ENCODE results near the gene FHL1.

FHL1 gene

DNA sequence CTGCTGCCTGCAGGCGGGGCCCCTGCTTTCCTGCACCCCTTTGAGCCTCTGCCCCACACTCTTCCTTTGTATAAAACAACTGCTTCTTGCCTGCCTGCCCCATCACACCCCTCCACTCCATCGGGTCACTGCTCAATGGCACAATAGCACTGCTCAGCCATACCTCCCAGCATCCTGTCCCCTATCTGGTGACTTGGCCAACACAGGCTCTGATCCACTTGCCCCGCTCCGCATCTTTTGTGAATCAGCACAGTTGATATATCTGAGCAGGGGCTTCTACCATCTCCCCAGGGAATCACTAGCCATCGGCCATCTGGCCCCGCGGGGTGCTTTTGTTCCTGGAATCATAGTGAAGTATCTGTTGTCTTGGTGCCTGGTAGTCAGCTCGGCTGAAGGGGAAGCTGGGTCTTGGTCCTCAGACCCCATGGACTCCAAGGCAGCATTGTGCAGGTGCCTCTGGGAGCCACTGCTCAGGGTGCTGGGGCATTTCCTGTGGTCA, 58.6 kb downstream of the FHL1 start:
- peak overlapping the region; percentile 74 for H3K27ac ChIP-seq (ENCODE audit: low read depth, low read length)
- H3K36me3 ChIP-seq (ENCODE audit: control insufficient read depth, insufficient read depth, low read length), result peaks cover 5% of the 10 kb centered on the region
- peak overlapping the region; percentile 37 for H3K4me3 ChIP-seq (ENCODE audit: low read length)
- H3K4me1 ChIP-seq (ENCODE audit: control insufficient read depth, insufficient read depth, low read length), result peaks cover 36% of the 10 kb centered on the region
- H3K27me3 ChIP-seq (ENCODE audit: control insufficient read depth, insufficient read depth, low read length), result no peaks in the 10 kb centered on the region
- no peak overlapping the region for H3K9ac ChIP-seq (ENCODE audit: low read length)

DNA sequence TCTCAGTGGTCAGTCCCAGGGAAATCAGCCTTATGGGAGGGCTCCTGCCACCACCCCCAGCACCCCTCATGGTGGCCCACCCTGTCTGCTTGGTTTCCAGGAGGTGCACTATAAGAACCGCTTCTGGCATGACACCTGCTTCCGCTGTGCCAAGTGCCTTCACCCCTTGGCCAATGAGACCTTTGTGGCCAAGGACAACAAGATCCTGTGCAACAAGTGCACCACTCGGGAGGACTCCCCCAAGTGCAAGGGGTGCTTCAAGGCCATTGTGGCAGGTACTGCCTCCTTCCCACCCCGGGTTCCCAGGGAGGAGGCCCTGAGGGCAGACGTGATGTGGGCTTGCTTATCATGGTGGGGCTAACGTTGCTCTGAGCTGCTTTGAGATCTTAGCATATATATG, 59.6 kb downstream of the FHL1 start:
- Histone ChIP-seq H3K9ac (ENCODE audit: low read length) (no peak overlapping the region), H3K4me3 (ENCODE audit: low read length) (no peak overlapping the region), H3K27me3 (ENCODE audit: control insufficient read depth, insufficient read depth, low read length) (no peaks in the 10 kb centered on the region), H3K4me1 (ENCODE audit: control insufficient read depth, insufficient read depth, low read length) (peaks cover 34% of the 10 kb centered on the region), H3K27ac (ENCODE audit: low read depth, low read length) (peak overlapping the region; percentile 74), H3K36me3 (ENCODE audit: control insufficient read depth, insufficient read depth, low read length) (peaks cover 5% of the 10 kb centered on the region)

DNA sequence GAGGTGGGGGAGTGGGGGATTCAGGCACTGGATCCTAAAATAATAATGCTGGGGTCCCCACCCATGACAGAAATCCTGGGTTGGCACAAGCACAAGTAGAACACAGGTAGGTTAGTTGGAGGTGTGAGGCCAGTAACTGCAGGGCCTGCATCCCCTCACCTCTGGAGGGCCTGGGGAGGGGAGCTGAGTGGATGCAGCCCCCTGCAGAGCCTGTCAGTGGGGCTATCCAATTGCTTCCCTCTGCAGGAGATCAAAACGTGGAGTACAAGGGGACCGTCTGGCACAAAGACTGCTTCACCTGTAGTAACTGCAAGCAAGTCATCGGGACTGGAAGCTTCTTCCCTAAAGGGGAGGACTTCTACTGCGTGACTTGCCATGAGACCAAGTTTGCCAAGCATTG, 60.2 kb downstream of the FHL1 start:
- Histone ChIP-seq H3K4me3 (ENCODE audit: low read length) (no peak overlapping the region), H3K36me3 (ENCODE audit: control insufficient read depth, insufficient read depth, low read length) (peaks cover 5% of the 10 kb centered on the region), H3K27me3 (ENCODE audit: control insufficient read depth, insufficient read depth, low read length) (no peaks in the 10 kb centered on the region), H3K9ac (ENCODE audit: low read length) (no peak overlapping the region), H3K27ac (ENCODE audit: low read depth, low read length) (peak overlapping the region; percentile 74), H3K4me1 (ENCODE audit: control insufficient read depth, insufficient read depth, low read length) (peaks cover 31% of the 10 kb centered on the region)

DNA sequence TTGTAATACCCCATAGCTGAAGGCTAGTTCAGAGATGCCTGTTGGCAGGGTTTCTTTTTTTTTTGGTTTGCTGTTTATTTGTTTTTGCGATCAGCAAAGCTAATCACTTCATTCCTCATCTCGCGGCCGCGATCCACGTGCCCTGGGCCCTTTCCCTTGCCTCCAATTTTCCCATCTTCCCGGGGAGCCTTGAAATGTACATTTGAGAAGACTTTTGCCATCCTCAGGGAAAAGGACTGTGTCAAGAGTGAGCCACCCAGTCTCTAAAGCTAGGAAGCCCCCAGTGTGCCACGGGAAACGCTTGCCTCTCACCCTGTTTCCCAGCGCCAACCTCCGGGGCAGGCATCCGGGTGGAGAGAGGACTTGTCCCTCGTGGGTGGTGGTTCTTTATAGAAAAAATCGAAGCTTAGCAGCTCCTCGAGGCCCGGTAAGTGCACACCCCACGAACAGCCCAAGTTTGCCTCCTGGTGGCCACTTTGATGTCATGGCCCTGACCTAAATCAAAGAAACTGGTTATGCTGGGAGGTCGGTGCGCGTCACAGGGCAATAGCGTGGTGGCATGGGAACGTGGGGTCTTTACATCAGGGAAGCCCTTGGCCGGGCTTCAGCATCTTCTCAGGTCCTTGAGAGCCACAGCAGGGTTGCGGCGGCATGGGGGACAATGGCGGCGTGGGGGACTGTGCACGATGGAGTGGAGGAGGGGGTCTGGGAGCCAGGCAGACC, 61.8 kb downstream of the FHL1 start:
- H3K4me3 ChIP-seq (ENCODE audit: low read length), result no peak overlapping the region
- H3K36me3 ChIP-seq (ENCODE audit: control insufficient read depth, insufficient read depth, low read length), result peaks cover 5% of the 10 kb centered on the region
- peaks cover 21% of the 10 kb centered on the region for H3K4me1 ChIP-seq (ENCODE audit: control insufficient read depth, insufficient read depth, low read length)
- peak overlapping the region; percentile 77 for H3K27ac ChIP-seq (ENCODE audit: low read depth, low read length)
- peak overlapping the region; percentile 12 for H3K9ac ChIP-seq (ENCODE audit: low read length)
- H3K27me3 ChIP-seq (ENCODE audit: control insufficient read depth, insufficient read depth, low read length), result no peaks in the 10 kb centered on the region

DNA sequence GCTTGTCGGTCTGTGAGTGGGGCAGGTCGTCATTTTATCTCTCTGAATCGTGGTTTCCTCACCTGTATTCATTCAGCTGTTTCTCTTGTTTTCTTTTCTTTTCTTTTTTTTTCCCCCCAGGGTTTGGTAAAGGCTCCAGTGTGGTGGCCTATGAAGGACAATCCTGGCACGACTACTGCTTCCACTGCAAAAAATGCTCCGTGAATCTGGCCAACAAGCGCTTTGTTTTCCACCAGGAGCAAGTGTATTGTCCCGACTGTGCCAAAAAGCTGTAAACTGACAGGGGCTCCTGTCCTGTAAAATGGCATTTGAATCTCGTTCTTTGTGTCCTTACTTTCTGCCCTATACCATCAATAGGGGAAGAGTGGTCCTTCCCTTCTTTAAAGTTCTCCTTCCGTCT, 62.4 kb downstream of the FHL1 start:
- H3K27me3 ChIP-seq (ENCODE audit: control insufficient read depth, insufficient read depth, low read length), result no peaks in the 10 kb centered on the region
- peak overlapping the region; percentile 77 for H3K27ac ChIP-seq (ENCODE audit: low read depth, low read length)
- H3K9ac ChIP-seq (ENCODE audit: low read length), result no peak overlapping the region
- H3K4me3 ChIP-seq (ENCODE audit: low read length), result no peak overlapping the region
- peaks cover 20% of the 10 kb centered on the region for H3K4me1 ChIP-seq (ENCODE audit: control insufficient read depth, insufficient read depth, low read length)
- peaks cover 5% of the 10 kb centered on the region for H3K36me3 ChIP-seq (ENCODE audit: control insufficient read depth, insufficient read depth, low read length)

DNA sequence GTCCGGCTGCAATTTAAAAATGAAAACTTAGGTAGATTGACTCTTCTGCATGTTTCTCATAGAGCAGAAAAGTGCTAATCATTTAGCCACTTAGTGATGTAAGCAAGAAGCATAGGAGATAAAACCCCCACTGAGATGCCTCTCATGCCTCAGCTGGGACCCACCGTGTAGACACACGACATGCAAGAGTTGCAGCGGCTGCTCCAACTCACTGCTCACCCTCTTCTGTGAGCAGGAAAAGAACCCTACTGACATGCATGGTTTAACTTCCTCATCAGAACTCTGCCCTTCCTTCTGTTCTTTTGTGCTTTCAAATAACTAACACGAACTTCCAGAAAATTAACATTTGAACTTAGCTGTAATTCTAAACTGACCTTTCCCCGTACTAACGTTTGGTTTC, 62.9 kb downstream of the FHL1 start:
- H3K9ac ChIP-seq (ENCODE audit: low read length), result no peak overlapping the region
- no peak overlapping the region for H3K4me3 ChIP-seq (ENCODE audit: low read length)
- no peaks in the 10 kb centered on the region for H3K27me3 ChIP-seq (ENCODE audit: control insufficient read depth, insufficient read depth, low read length)
- H3K36me3 ChIP-seq (ENCODE audit: control insufficient read depth, insufficient read depth, low read length), result peaks cover 5% of the 10 kb centered on the region
- H3K4me1 ChIP-seq (ENCODE audit: control insufficient read depth, insufficient read depth, low read length), result peaks cover 20% of the 10 kb centered on the region
- H3K27ac ChIP-seq (ENCODE audit: low read depth, low read length), result no peak overlapping the region

DNA sequence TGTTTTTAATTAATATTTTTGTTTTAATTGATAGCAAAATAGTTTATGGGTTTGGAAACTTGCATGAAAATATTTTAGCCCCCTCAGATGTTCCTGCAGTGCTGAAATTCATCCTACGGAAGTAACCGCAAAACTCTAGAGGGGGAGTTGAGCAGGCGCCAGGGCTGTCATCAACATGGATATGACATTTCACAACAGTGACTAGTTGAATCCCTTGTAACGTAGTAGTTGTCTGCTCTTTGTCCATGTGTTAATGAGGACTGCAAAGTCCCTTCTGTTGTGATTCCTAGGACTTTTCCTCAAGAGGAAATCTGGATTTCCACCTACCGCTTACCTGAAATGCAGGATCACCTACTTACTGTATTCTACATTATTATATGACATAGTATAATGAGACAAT, 63.5 kb downstream of the FHL1 start:
- Histone ChIP-seq H3K36me3 (ENCODE audit: control insufficient read depth, insufficient read depth, low read length) (peaks cover 5% of the 10 kb centered on the region), H3K4me1 (ENCODE audit: control insufficient read depth, insufficient read depth, low read length) (peaks cover 15% of the 10 kb centered on the region), H3K9ac (ENCODE audit: low read length) (no peak overlapping the region), H3K27ac (ENCODE audit: low read depth, low read length) (no peak overlapping the region), H3K27me3 (ENCODE audit: control insufficient read depth, insufficient read depth, low read length) (no peaks in the 10 kb centered on the region), H3K4me3 (ENCODE audit: low read length) (no peak overlapping the region)

DNA sequence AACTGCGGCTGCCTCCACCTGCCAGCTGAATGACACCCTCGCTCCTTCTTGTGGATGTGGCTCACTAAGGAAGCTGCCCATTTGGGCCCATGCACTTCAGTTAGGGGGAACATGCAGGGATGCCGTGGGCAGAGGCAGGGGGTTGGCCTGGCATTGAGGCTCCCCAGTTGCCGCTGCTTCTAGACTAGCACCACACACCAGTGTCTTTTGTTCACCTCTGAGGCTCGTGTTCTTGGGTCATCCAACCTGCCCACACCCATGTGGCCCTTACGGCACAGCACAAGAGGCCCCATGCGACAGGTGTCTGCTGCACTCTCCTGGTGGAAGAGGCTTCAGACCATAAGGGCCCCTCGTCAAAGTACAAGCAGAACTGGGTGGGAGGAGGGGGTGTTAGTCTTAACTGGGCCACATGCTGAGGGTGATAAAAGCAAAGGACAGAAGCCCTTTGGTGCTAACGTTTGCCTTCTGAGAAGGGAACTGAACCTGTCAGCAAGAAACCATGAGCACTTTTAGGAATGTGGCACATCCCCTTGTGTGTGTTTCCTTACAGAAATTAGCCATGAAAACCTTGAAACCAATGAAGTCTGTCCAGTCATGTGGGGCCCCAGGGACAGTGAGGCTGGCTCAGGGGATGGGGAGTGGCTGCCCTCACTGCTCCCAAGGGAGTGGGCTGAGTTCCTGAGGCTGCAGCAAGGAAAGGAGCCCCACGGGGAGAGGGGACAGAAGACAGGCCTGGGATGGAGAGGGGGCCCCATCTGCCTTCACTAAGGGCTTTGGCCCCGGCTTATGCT, 64.6 kb downstream of the FHL1 start:
- Histone ChIP-seq H3K27me3 (ENCODE audit: control insufficient read depth, insufficient read depth, low read length) (no peaks in the 10 kb centered on the region), H3K9ac (ENCODE audit: low read length) (no peak overlapping the region), H3K27ac (ENCODE audit: low read depth, low read length) (peak overlapping the region; percentile 25)

DNA sequence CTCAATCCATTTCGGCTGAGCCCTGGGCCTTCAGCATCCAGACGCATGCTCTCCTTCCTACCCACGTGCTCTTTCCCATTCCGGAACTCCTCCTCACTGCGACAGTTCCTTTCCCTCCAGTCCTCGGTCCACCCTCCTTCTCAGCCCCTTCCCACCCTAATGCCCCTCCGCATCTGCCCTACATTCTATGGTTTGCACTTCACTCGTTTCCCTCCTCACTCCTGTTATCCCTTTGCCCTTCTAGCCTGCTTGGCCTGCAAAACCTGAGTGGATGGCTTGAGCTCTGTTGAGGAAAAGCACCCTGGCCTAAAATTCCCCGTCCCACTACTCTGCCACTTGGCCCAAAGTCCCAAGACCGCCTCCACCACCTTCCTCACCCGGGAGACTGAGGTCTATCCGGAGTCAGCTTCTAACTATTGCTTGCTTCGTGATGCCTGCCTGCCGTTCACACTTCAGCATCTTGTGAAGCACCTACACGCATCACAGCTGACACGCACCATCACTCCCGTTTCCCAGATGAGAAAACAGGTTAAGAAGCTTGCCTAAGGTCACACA, 65.3 kb downstream of the FHL1 start:
- H3K36me3 ChIP-seq (ENCODE audit: control insufficient read depth, insufficient read depth, low read length), result no peaks in the 10 kb centered on the region
- H3K27me3 ChIP-seq (ENCODE audit: control insufficient read depth, insufficient read depth, low read length), result no peaks in the 10 kb centered on the region
- no peak overlapping the region for H3K4me3 ChIP-seq (ENCODE audit: low read length)
- peaks cover 3% of the 10 kb centered on the region for H3K4me1 ChIP-seq (ENCODE audit: control insufficient read depth, insufficient read depth, low read length)
- peak overlapping the region; percentile 25 for H3K27ac ChIP-seq (ENCODE audit: low read depth, low read length)
- no peak overlapping the region for H3K9ac ChIP-seq (ENCODE audit: low read length)

More for the DNA sequence above, 64.6 kb downstream of the FHL1 start:
- Histone ChIP-seq H3K36me3 (ENCODE audit: control insufficient read depth, insufficient read depth, low read length) (peaks cover under 1% of the 10 kb centered on the region), H3K4me1 (ENCODE audit: control insufficient read depth, insufficient read depth, low read length) (peaks cover 9% of the 10 kb centered on the region), H3K4me3 (ENCODE audit: low read length) (no peak overlapping the region)

DNA sequence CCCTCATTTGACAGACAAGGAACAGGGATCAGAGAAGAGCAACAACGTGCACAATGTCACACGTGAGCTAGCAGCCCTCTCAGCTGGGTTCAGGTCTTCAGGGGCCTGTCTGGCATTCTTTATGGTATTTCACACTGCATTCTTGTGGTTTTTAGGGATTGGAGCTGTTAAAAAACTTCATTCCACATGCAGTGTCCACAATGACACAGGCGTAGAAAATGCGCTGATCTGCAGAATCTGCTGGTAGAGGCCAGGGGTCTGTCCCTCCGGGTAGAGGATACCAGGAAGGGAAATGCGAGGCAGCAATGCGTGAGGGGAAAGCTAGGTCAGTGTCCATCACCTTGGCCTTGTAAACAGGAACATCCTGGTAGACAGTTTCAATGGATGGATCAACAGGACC, 67.2 kb downstream of the FHL1 start:
- Histone ChIP-seq H3K27me3 (ENCODE audit: control insufficient read depth, insufficient read depth, low read length) (no peaks in the 10 kb centered on the region), H3K36me3 (ENCODE audit: control insufficient read depth, insufficient read depth, low read length) (no peaks in the 10 kb centered on the region), H3K4me3 (ENCODE audit: low read length) (no peak overlapping the region), H3K4me1 (ENCODE audit: control insufficient read depth, insufficient read depth, low read length) (no peaks in the 10 kb centered on the region), H3K9ac (ENCODE audit: low read length) (no peak overlapping the region), H3K27ac (ENCODE audit: low read depth, low read length) (peak overlapping the region; percentile 50)

DNA sequence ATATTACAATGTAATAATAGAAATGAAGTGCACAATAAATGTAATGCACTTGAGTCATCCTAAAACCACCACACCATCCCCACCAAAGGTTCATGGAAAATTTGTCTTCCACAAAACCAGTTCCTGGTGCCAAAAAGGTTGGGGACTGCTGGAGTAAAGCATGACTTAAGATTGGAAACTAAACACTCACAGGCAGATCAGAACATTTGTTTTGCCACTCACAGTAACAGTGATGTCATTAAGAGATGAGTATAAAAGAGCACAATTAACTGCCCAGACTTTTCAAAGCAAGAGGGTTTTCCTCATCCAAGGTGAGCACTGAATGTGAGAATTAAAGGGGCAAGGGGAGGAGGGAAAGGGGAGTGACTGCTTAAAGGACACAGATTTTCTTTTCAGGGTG, 68.2 kb downstream of the FHL1 start:
- Histone ChIP-seq H3K4me3 (ENCODE audit: low read length) (no peak overlapping the region), H3K27ac (ENCODE audit: low read depth, low read length) (no peak overlapping the region), H3K4me1 (ENCODE audit: control insufficient read depth, insufficient read depth, low read length) (no peaks in the 10 kb centered on the region), H3K27me3 (ENCODE audit: control insufficient read depth, insufficient read depth, low read length) (no peaks in the 10 kb centered on the region), H3K36me3 (ENCODE audit: control insufficient read depth, insufficient read depth, low read length) (peaks cover 3% of the 10 kb centered on the region), H3K9ac (ENCODE audit: low read length) (no peak overlapping the region)

DNA sequence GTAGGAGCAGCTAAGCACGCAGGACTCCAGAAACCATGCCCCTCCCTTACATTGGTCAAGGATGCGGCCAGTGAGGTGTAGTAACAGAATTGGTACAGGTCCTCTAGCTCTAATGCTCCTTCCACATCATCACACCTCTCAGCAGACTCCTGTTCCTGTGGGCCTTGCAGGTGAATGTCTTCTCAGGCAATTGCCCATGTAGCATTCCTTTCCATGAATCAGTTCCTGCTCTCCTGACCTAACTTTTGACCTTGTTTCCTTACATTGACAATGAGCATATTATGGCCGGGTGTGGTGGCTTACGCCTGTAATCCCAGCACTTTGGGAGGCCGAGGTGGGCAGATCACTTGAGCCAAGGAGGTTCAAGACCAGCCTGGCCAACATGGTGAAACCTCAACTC, 72.6 kb downstream of the FHL1 start:
- no peaks in the 10 kb centered on the region for H3K27me3 ChIP-seq (ENCODE audit: control insufficient read depth, insufficient read depth, low read length)
- peaks cover 5% of the 10 kb centered on the region for H3K36me3 ChIP-seq (ENCODE audit: control insufficient read depth, insufficient read depth, low read length)
- H3K4me1 ChIP-seq (ENCODE audit: control insufficient read depth, insufficient read depth, low read length), result no peaks in the 10 kb centered on the region
- no peak overlapping the region for H3K27ac ChIP-seq (ENCODE audit: low read depth, low read length)
- H3K4me3 ChIP-seq (ENCODE audit: low read length), result no peak overlapping the region
- H3K9ac ChIP-seq (ENCODE audit: low read length), result no peak overlapping the region

Data from rectal smooth muscle tissue (tissue), 1 donor.